Heart left ventricle (tissue), 13 donors: Measurements from ENCODE around the gene CARD14.

Experiments
- POLR2A ChIP-seq, 2 donors: fragments of 450-650 bp; IDR thresholded peaks; one replicate each; pipeline ENCODE4 v1.6.1; 2017; ENCODE audit warnings: antibody characterized with exemption in 2 of 2, mild to moderate bottlenecking in 2 of 2, moderate library complexity in 2 of 2
- TF ChIP-seq, protein P1 (sequence below), 12 donors: fragments of 200-600 bp; sonication (generic) in 4 of 12; IDR thresholded peaks; one replicate each; pipeline versions ENCODE4 v1.5.0 to v1.8.0; 2018 to 2022; ENCODE audit warnings: antibody characterized with exemption in 12 of 12, mild to moderate bottlenecking in 5 of 12
- donor health status: ischemic (EF 13 %, LVEDD 7.1; RV severe dilation, severe dysfunction).
- donor health status: DM: no; HTN: yes; CAD: no.
- donor health status: DM: no; HTN: no; CAD: no.
- donor health status: ischemic (EF 25% LVEDD 6.9; RV normal size, moderate dysfunction).
- donor health status: ischemic (EF 25% LVEDD 5.7; RV mildly dilated, moderate dysfunction).
- donor health status: ischemic (EF 35%, LVEDD 5.7; RV mildly dilated, moderate dysfunction).
- donor health status: nonischemic (EF 11% LVEDD 7.7; RV severe dilation, severe dysfunction).
- donor health status: DM: yes; HTN: yes; CAD: no.
- donor health status: PGD.
- donor health status: ischemic (EF 29% LVEDD 5.4; RV normal size, mild dysfunction).
- donor health status: nonischemic (EF 23%, LVEDD 6.1; RV moderate dilation, normal function).

DNA sequence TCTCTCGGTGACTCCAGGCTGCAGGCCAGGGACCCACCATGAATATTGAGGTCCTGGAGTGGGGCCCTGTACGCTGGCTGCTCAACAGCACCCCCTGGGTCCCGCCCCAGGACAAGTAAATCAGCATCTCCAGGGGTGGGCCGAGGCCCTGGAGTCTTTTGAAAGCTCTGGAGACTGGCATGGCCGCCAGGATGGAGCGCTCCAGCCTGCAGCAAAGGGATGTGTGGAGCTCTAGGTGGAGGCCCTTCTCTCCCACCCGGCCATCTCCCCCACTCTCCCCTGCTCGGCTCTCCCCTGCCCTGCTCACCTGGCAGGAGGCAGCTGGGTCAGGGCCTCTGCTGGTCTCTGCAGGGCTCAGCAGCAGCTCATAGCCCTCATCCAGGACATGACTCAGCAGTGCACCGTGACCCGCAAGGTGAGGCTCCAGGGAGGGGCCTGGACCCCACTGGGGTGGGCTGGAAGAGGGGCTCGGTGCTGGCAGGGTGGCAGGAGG lies 33.7 kb downstream of the CARD14 start:
- TF ChIP-seq, protein P1, sequence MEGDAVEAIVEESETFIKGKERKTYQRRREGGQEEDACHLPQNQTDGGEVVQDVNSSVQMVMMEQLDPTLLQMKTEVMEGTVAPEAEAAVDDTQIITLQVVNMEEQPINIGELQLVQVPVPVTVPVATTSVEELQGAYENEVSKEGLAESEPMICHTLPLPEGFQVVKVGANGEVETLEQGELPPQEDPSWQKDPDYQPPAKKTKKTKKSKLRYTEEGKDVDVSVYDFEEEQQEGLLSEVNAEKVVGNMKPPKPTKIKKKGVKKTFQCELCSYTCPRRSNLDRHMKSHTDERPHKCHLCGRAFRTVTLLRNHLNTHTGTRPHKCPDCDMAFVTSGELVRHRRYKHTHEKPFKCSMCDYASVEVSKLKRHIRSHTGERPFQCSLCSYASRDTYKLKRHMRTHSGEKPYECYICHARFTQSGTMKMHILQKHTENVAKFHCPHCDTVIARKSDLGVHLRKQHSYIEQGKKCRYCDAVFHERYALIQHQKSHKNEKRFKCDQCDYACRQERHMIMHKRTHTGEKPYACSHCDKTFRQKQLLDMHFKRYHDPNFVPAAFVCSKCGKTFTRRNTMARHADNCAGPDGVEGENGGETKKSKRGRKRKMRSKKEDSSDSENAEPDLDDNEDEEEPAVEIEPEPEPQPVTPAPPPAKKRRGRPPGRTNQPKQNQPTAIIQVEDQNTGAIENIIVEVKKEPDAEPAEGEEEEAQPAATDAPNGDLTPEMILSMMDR (IDR thresholded peaks at IDR 0.05), result no peak
- TF ChIP-seq POLR2A (IDR thresholded peaks at IDR 0.05), result no peak
